Right lobe of liver (tissue), 6 donors: ENCODE measurements around the gene ZNF692. TPM values are rescaled to one million over a fixed set of nuclear protein-coding genes. Genes with fewer than 3 reads are reported as not detected.

Source experiments
- ATAC-seq, 4 donors: fragments of 200-7000 bp; cut with Tn5 transposase; one replicate each; pipeline ENCODE4 v1.9.1; 2020; ENCODE audit warnings: mild to moderate bottlenecking in 4 of 4, moderate library complexity in 4 of 4
- DNase-seq, 3 donors: peaks; one replicate each; pipeline ENCODE4 v3.0.0-alpha.2; 2020
- H3K27ac ChIP-seq, 3 donors: fragments of 200-600 bp; one replicate each; pipeline ENCODE4 v1.8.0; 2022
- H3K27me3 ChIP-seq, 2 donors: fragments of 200-600 bp; one replicate each; pipeline ENCODE4 v1.8.0; 2022
- H3K36me3 ChIP-seq, 4 donors: fragments of 200-600 bp; sonication (generic) in 1 of 4; one replicate each; pipeline versions ENCODE4 v1.5.1 to v1.8.0; 2017 to 2022; ENCODE audit warnings: control low read depth in 1 of 4
- H3K4me1 ChIP-seq, 4 donors: fragments of 200-600 bp; sonication (generic) in 1 of 4; one replicate each; pipeline versions ENCODE4 v1.5.1 to v1.8.0; 2017 to 2022; ENCODE audit warnings: control low read depth in 1 of 4
- H3K4me3 ChIP-seq, 3 donors: fragments of 200-600 bp; one replicate each; pipeline ENCODE4 v1.8.0; 2022
- H3K9me3 ChIP-seq, 4 donors: fragments of 200-600 bp; sonication (generic) in 1 of 4; one replicate each; pipeline versions ENCODE4 v1.5.1 to v1.8.0; 2017 to 2022; ENCODE audit warnings: control low read depth in 1 of 4
- CTCF ChIP-seq, 4 donors: fragments of 200-600 bp in 3 of 4; fragments of 450-650 bp in 1 of 4; IDR thresholded peaks; one replicate each; pipeline versions ENCODE4 v1.5.1 to v1.8.0; 2016 to 2022; ENCODE audit warnings: antibody characterized with exemption in 4 of 4, mild to moderate bottlenecking in 2 of 4
- POLR2A ChIP-seq: fragments of 450-650 bp; IDR thresholded peaks from one replicate; pipeline ENCODE4 v1.6.1; 2017; ENCODE audit warnings: antibody characterized with exemption, mild to moderate bottlenecking
- WGBS: methylation state at CpG from one replicate; pipeline ENCODE4 v1.1.6; 2018; ENCODE audit warnings: low coverage, low lambda C conversion rate; ENCODE audit not compliant: insufficient coverage; ENCODE audit errors: missing lambda C conversion rate; 5-methylcytosine and 5-hydroxymethylcytosine counted together
- intact Hi-C, 2 donors: fragments of 100-400 bp; cut with DNase I; formaldehyde crosslinking; loops; one replicate each; pipeline versions ENCODE4 v1.11.2 to v1.14.1; 2022
- total RNA-seq, 6 experiments: library from RNA; depleted of rRNA in 2 of 6; stranded (reverse); fragments of >200 nt in 2 of 6; fragmentation: NEBNext Ultra II Directional in 3 of 6; extraction: Animal tissue kit (Norgen Biotek cat#: 25700) in 3 of 6; gene quantifications; one replicate each; pipeline versions ENCODE4 v1.1.0 to v1.2.4, GENCODE V29; 2016 to 2023
- donor health status: DM: no; HTN: yes; CAD: no.
- donor health status: DM: no; HTN: no; CAD: no.
- donor health status: DM: no; HTN: no; CAD: no.
- donor health status: DM: no; HTN: yes; CAD: no.
- donor health status: DM: no; HTN: yes; CAD: no.

Gene ZNF692
- total RNA-seq, 6 experiments from 2014 or later: 12.2 to 18.3 (median 16.7) TPM

- intact Hi-C loops: no loop called here
- DNase-seq: no peak
- H3K4me3 ChIP-seq: no peak overlapping the region
- no peak for TF ChIP-seq POLR2A
- TF ChIP-seq CTCF (IDR thresholded peaks at IDR 0.05): no peak
- no peaks in the 10 kb centered on the region for H3K27me3 ChIP-seq
- WGBS: 95% methylated on average over 12 of the region's 23 CpGs
- peaks cover 0 to 14% (median 0%) of the 10 kb centered on the region in 4 donors for H3K4me1 ChIP-seq
- no peaks in the 10 kb centered on the region for H3K9me3 ChIP-seq
- H3K27ac ChIP-seq: no peak overlapping the region
- no peak for ATAC-seq
- H3K36me3 ChIP-seq: peaks cover 0 to 36% (median 17%) of the 10 kb centered on the region in 4 donors
Observed at GRCh38 chr1:248812736-248813425, 46.0 kb downstream of the ZNF692 start.

GRCh38 chr1:248811514-248812490, 47.1 kb downstream of the ZNF692 start:
- intact Hi-C loops: no loop called here
- Histone ChIP-seq H3K27ac (no peak overlapping the region), H3K36me3 (peaks cover 0 to 36% (median 17%) of the 10 kb centered on the region in 4 donors), H3K4me3 (no peak overlapping the region), H3K27me3 (no peaks in the 10 kb centered on the region), H3K4me1 (peaks cover 0 to 14% (median 0%) of the 10 kb centered on the region in 4 donors), H3K9me3 (no peaks in the 10 kb centered on the region)
- TF ChIP-seq CTCF (IDR thresholded peaks at IDR 0.05): peak in 3 of 4 donors; percentile 7 to 29 (median 13)
- no peak for TF ChIP-seq POLR2A
- peak in 1 of 3 donors; percentile 54 for DNase-seq
- WGBS: 53% methylated on average over 11 of the region's 57 CpGs
- peak; percentile 49 to 71 (median 58) for ATAC-seq

DNA sequence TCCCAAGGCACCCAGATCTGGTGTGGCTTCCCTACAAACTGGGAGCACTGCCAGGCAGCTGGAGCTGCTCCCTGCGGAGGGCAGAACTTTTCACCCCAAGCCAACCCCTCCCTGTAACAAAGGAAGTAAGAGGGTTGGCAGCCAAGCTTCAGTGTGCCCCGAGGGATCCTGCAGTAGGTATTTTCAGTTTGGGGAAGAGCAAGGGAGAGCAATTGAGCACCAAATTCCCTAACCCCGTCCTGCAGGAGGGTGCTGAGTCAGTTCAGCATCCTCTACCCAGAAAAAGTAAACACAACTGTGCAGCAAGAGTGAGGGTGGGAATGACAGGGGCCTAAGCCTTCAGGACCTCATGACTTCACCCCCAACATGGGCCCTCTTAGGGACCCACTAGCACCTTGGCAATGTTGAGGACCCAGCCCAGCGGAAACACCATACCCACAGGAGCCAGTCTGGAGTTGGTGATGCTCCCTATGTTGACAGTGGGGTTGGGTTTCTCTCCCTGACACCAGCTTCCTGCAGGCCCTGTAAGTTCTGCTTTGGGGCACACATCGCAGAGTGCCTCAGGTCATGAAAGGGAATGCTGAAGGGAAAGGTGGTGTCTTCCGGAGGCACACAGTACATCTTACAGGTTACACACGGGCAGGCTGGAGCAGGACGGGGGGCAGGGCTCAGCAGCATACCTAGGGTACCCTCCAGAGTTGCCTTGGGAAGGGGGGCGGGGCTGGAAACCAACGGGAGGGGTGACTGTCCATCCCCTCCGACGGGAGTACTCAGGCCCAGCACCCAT, 48.0 kb downstream of the ZNF692 start:
- peaks cover 0 to 28% (median 12%) of the 10 kb centered on the region in 4 donors for H3K36me3 ChIP-seq
- DNase-seq: no peak
- no peaks in the 10 kb centered on the region for H3K9me3 ChIP-seq
- ATAC-seq: peak in 2 of 4 donors; percentile 6 to 8
- 41% methylated on average over 5 of the region's 12 CpGs for WGBS
- H3K4me3 ChIP-seq: no peak overlapping the region
- H3K4me1 ChIP-seq: peaks cover 0 to 18% (median 0%) of the 10 kb centered on the region in 4 donors
- TF ChIP-seq CTCF (IDR thresholded peaks at IDR 0.05): no peak
- TF ChIP-seq POLR2A: no peak
- intact Hi-C loops: no loop called here
- no peaks in the 10 kb centered on the region for H3K27me3 ChIP-seq
- H3K27ac ChIP-seq: no peak overlapping the region
